GM18508 (cell line): Measurements from ENCODE around the gene USP22.

ENCODE experiments used
- ATAC-seq: cut with Tn5 transposase; IDR thresholded peaks from one replicate; pipeline ENCODE4 v1.9.1; 2021; ENCODE audit warnings: moderate number of reproducible peaks; ENCODE audit not compliant: insufficient read depth, unreplicated experiment

USP22 gene

GRCh38 chr17:21024024-21024423 lies 18.8 kb downstream of the USP22 start:
- ATAC-seq = no peak

GRCh38 chr17:21021208-21021803 lies 21.5 kb downstream of the USP22 start:
- ATAC-seq = no peak

DNA sequence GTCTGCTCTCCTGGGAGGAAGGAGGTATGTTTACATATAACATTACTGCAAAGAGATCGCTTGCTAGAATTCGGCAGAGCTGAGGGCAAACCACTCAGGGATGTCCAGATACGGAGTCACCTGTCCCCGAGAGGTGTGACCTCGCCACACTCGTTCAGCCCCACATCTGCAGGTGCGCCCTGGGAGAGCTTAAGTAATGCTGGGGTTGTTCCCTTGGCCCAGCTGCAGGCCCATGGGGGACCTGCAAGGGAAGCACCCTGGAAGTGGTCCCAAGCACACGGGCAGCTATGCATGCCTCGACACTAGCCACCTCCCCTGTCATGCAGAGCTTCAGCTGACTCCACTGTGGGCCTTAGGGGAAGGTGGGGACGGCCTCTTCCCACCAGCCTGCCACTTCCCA lies 22.2 kb downstream of the USP22 start:
- no peak for ATAC-seq

GRCh38 chr17:21019976-21020586 lies 22.7 kb downstream of the USP22 start:
- no peak for ATAC-seq

DNA sequence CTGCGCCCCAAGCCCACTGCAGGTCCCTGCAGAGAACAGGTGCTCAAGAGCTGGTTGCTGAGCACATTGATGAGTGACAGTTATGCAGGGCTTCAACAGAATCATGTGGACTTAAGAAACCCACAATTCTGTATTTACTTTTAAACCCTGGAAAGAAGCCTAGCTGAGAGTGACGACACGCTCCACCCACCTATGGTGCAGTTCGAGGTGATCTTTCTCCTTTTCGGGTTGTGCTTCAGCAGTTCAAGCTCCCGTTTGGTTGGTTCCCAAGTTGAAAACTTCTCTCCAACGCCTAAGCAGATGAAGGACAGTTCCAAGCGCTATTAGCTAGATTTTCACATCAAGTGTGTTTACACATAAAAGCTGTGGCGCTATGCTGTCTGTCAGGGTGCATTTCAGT lies 23.9 kb downstream of the USP22 start:
- ATAC-seq = no peak

DNA sequence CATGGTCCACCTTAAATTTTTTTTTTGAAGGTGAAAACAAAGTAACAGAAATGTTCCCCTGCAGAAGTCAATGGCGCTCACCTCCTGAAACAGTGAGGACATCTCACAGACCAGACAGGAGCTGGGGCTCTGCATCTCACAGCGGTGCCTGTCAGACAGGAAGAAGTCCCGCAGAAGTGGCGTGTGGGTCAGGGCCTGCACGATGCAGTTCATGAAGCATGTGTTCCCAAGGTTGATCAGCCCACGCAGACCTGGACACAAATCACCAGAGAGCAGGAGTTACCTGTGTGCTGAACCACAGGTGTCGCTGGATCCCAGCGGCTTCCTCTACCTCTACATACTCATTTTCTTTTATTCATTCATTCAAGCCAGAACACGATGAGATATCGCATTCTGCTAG lies 24.9 kb downstream of the USP22 start:
- ATAC-seq = no peak

DNA sequence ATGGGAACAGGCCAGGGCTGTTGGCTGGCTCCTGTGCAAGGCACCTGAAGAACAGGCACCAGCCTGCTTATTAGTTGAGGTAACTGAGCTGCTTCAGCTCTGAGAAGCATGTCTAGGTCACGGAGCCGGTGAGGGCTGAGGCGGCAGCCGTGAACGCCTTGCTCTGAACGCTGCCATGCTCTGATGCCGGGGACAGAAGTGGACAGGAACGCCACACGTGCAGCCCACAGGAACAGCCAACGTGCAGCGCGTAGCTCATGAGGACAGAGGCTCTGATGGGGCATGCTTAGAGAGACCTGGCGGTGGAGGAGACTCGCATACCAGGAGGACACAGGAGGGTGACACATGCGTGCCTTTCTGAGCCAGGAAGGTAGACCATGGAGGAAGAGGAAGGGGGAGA lies 25.6 kb downstream of the USP22 start:
- ATAC-seq = no peak

DNA sequence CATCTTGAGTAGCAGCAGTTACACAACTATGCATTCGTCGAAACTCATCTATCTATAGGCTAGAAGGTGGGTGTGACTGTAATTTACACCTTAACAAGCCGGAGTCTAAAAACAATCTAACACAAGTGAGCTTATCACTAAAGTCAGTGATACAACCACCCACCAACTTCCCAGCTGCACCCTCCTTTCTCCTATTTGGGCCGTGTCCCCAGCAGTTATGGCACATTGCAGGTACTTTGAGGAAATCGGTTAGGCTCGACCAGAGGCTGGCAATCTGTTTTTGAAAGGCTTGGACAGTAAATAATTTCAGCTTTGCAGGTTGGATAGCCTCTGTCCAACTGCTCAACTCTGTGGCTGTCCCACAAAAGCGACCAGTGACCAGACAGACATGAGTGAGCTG lies 26.0 kb downstream of the USP22 start:
- no peak for ATAC-seq

DNA sequence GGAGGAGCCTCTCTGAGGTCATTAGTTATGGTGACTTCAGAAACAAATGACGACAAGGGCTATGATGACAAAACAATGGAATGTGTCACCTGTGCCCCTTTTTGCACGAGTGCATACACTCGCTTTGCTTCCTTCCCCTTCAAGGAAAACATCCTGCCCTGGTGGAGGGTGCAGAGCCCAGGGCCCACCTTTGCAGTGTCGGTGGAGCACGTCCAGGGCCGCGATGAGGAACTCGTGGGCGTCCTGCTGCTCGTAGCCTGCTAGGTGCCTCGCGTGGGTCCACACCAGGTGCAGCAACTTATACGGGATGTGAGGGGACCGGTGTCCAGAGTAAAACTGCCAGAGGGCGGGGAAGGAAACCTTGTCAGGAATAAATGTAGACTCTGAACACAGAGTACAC lies 27.2 kb downstream of the USP22 start:
- no peak for ATAC-seq

- no peak for ATAC-seq
Observed at GRCh38 chr17:21014498-21014897, 28.3 kb downstream of the USP22 start.

DNA sequence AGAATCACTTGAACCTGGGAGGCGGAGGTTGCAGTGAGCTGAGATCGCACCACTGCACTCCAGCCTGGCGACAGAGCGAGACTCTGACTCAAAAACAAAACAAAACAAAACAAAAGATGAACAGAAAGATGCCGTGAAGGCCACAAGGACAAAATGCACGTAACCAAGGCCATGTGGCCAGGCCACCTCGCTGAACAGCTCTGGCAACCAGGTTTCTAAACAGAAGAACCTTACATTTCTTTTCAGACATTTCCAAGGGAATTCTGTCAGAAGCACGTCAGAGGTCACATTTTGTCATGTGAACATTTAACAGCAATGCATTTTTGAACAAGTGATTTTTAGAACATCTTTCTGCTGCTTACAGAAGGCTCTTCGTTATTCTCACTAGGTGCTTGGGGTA lies 28.8 kb downstream of the USP22 start:
- no peak for ATAC-seq

DNA sequence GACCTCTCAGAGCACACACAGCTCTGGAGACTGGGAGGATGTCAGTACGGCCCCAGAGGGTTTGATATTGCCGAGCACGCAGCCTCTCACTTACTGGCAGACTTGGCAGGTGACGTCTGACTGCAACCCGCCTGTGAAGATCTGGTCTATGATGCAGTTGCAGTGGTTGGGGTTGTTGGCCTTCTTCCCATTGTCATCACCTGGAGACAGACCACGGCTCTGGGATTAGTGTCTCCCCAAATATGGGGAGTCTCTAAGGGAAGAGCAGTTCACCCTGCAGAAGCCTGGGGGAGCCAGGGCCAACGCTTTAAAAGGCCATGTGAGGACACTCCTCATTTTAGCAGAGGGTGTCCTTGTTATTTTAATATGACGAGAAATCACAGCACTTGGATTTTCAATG lies 30.1 kb downstream of the USP22 start:
- no peak for ATAC-seq

GRCh38 chr17:21010705-21011596 lies 31.9 kb downstream of the USP22 start:
- ATAC-seq = no peak

DNA sequence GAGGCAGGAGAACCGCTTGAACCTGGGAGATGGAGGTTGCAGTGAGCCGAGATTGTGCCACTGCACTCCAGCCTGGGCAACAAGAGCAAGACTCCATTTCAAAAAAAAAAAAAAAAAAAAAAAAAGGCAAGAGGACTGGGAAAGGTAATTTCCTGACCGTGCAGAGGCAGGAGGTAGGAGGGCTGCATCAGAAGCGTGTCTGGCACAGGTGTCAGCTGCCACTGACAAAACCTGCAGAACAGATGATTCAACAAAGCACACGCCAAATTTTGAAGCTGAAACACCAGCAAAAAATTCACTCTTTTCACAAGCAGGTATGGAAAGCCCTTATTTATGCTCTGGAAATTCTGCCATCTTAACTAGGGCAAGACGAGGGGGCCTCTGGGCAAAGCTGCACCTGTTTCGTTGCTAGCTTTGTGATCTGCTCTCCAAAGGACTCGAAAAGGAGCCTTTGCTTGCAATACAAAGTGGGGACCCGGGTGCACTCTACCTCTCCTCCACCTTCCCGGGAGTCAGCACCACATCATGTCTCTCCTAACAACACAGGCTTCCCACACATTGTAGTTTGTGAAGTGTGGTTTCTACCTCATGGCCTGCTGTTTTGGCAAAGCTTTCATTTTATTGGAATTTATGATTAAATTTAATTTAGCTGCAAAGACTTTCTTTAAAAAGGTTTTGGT lies 33.7 kb downstream of the USP22 start:
- no peak for ATAC-seq

DNA sequence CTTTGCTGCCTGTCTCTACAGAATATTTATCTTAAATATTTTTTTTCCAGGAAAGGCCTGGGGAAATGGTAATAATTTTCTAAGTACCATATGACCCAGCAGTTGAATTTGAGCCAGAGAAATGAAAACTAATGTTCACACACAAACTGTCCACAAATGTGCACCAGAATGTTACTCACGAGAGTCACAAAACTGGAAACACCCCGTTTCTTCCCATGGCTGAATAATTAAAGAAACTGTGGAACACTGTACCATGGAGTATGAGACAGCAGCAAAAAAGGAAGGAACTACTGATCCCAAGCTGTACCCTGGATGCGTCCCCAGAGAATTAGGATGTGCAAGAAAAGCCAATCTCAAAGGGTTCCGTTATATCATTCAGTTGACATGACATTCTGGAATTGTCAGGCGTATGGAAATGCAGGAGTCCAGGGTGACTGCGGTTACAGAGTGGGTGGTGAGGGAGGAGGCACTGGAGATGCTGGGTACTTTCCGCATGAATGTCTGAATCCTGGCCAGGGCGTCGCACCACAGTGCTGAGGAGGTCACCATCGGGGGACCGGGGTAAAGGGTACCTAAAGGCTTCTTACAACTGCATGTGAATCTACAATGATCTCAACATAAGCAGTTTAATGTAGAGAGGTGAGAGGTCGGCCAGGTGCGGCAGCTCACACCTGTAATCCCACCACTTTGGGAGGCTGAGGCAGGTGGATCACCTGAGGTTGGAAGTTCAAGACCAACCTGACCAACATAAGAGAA lies 34.5 kb downstream of the USP22 start:
- ATAC-seq = no peak

DNA sequence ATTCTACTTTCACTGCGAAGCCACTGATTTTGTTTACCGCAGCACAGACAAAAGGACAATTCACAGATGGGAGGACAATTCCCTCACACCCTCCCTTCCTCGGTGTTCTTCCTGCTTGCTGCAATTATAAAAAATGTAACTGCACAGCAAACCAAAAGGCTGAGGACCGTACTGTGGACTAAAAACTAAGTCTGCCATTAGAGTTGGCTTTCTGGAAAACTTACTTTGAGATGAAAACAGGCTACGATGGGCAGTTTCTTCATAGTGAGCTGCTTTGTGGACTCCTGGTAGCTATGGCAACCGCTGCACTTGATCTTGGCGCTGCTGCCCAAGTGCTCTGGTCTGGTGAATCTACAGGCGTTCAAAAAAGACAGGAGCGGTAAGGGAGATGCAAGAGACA lies 35.2 kb downstream of the USP22 start:
- no peak for ATAC-seq

- ATAC-seq = no peak
Observed at GRCh38 chr17:21005803-21006202, 37.0 kb downstream of the USP22 start.

GRCh38 chr17:21005367-21005766 lies 37.4 kb downstream of the USP22 start:
- no peak for ATAC-seq

- no peak for ATAC-seq
Observed at GRCh38 chr17:21004016-21004930, 38.5 kb downstream of the USP22 start.
